Left ventricle myocardium inferior (tissue), 1 donor: ENCODE measurements around the gene SEM1. TPM values are rescaled to one million over a fixed set of nuclear protein-coding genes. Genes with fewer than 3 reads are reported as not detected.
"Not testable (repeated sequence)": the region's sequence is repeated elsewhere in the genome, so short reads cannot be mapped to it uniquely, and the experiment has no call there.

ENCODE experiments used
- DNase-seq: peaks from one replicate; pipeline ENCODE4 v3.0.0-alpha.2; 2020
- H3K27ac ChIP-seq: fragments of 200-600 bp; replicated peaks from 2 replicates; pipeline ENCODE4 v1.8.0; 2021
- H3K27me3 ChIP-seq: fragments of 200-600 bp; 2 replicates; pipeline ENCODE4 v1.8.0; 2021; ENCODE audit warnings: low read depth
- H3K36me3 ChIP-seq: fragments of 200-600 bp; 2 replicates; pipeline ENCODE4 v1.8.0; 2021
- H3K4me1 ChIP-seq: fragments of 200-600 bp; 2 replicates; pipeline ENCODE4 v1.8.0; 2021
- H3K4me3 ChIP-seq: fragments of 200-600 bp; 2 replicates; pipeline ENCODE4 v1.8.0; 2021; ENCODE audit warnings: mild to moderate bottlenecking, moderate library complexity
- H3K9me3 ChIP-seq: fragments of 200-600 bp; replicated peaks from 2 replicates; pipeline ENCODE4 v1.8.0; 2021
- intact Hi-C: fragments of 100-400 bp; cut with micrococcal nuclease; formaldehyde crosslinking; loops from one replicate; pipeline ENCODE4 v1.11.0; 2022
- total RNA-seq: library from RNA; stranded (reverse); fragmentation: NEBNext Ultra II Directional; extraction: Animal tissue kit (Norgen Biotek cat#: 25700); gene quantifications from one replicate; pipeline ENCODE4 v1.2.1, GENCODE V29; 2021
- TF ChIP-seq, protein P1 (sequence below): fragments of 200-600 bp; IDR thresholded peaks from 2 replicates; pipeline ENCODE4 v1.8.0; 2021; ENCODE audit warnings: antibody characterized with exemption, mild to moderate bottlenecking, borderline replicate concordance
- donor health status: DM: no; HTN: yes; CAD: no; lungs with severe emphysema.

SEM1 gene
- total RNA-seq, 1 donor from 2014 or later, result 51.0 TPM

DNA sequence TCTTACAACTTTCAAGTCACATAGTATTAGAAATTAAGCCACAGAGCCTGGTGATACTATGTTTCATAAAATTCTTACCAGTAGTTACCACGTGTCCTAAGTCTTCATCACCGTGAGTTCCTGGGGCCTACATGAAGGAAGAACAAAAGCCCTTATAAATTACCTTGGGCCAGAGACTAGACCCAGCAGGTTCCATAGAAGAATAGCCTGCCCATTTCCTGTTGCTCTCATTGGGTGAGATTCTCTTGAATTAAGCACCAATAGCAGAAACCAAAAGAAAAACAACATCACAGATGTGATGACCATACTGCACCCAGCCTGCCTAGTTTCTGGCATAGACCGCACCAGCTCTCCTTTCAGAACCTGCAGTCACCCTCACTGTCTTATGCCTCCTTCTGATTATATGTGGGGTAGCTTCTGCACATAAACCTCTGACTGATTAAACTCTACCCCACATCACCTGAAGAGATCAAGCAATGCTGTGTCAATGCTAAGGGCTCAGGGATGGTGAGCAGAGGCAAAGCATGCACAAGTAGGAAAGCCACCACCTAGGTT, 18.0 kb upstream of the SEM1 start:
- Histone ChIP-seq H3K36me3 (no peaks in the 10 kb centered on the region), H3K9me3 (no peaks in the 10 kb centered on the region), H3K4me1 (no peaks in the 10 kb centered on the region), H3K27me3 (no peaks in the 10 kb centered on the region), H3K27ac (no peak overlapping the region), H3K4me3 (no peak overlapping the region)
- DNase-seq, result no peak
- TF ChIP-seq, protein P1, sequence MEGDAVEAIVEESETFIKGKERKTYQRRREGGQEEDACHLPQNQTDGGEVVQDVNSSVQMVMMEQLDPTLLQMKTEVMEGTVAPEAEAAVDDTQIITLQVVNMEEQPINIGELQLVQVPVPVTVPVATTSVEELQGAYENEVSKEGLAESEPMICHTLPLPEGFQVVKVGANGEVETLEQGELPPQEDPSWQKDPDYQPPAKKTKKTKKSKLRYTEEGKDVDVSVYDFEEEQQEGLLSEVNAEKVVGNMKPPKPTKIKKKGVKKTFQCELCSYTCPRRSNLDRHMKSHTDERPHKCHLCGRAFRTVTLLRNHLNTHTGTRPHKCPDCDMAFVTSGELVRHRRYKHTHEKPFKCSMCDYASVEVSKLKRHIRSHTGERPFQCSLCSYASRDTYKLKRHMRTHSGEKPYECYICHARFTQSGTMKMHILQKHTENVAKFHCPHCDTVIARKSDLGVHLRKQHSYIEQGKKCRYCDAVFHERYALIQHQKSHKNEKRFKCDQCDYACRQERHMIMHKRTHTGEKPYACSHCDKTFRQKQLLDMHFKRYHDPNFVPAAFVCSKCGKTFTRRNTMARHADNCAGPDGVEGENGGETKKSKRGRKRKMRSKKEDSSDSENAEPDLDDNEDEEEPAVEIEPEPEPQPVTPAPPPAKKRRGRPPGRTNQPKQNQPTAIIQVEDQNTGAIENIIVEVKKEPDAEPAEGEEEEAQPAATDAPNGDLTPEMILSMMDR, result no peak
- intact Hi-C loops, result no loop called here

- TF ChIP-seq, protein P1, result no peak
- intact Hi-C loops, result no loop called here
- Histone ChIP-seq H3K36me3 (no peaks in the 10 kb centered on the region), H3K27ac (no peak overlapping the region), H3K27me3 (peaks cover 21% of the 10 kb centered on the region), H3K4me1 (no peaks in the 10 kb centered on the region), H3K4me3 (no peak overlapping the region), H3K9me3 (no peaks in the 10 kb centered on the region)
- DNase-seq, result no peak
Measured at GRCh38 chr7:96723622-96724021, 14.0 kb upstream of the SEM1 start.

GRCh38 chr7:96722928-96723327, 13.3 kb upstream of the SEM1 start:
- H3K27ac ChIP-seq, intact Hi-C loops, H3K36me3 ChIP-seq, H3K4me3 ChIP-seq, DNase-seq, H3K4me1 ChIP-seq, H3K9me3 ChIP-seq: not testable (repeated sequence)
- H3K27me3 ChIP-seq, result peaks cover 28% of the 10 kb centered on the region

DNA sequence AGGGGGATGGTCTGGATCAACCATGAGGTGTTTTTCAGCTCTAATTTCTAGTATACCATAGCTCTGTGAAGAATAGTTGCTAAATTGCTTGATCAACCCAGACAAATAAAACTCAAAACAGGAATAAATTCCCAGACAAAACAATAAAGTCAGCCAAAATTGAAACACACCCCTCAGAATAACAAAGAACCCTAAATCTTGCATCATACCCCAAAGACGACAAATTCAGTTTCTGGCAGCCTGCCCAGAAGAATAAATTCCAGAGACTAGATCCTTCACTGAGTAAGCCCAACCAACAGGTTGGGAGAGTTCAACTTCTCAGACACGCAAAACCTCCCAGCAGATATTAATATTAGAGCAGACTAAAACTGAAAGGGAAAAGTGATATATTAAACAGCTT, 11.2 kb upstream of the SEM1 start:
- no peak overlapping the region for H3K4me3 ChIP-seq
- no peaks in the 10 kb centered on the region for H3K36me3 ChIP-seq
- peaks cover 48% of the 10 kb centered on the region for H3K27me3 ChIP-seq
- H3K27ac ChIP-seq, result no peak overlapping the region
- TF ChIP-seq, protein P1, result no peak
- H3K4me1 ChIP-seq, result no peaks in the 10 kb centered on the region
- peaks cover 3% of the 10 kb centered on the region for H3K9me3 ChIP-seq
- no peak for DNase-seq
- intact Hi-C loops, result no loop called here

DNA sequence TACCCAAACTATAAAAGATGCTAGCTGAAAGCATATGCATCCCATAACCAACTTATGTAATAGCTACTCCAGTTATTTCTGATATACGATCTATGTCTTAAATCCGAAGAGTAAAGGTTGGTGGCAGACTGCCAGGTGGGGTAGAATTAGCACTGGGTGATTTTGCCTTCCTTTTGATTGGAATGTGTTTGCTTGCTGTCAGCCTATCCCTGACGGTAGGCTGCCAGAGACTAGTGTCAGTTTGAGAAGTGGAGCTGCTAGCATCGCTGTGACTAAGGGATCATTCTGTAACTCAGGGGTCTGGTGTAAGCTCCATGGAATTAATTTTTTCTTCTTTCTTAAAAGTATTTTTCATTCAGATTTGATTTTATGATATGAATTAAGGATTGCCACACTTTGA, 9.5 kb upstream of the SEM1 start:
- intact Hi-C loops, result no loop called here
- Histone ChIP-seq H3K4me3 (no peak overlapping the region), H3K36me3 (no peaks in the 10 kb centered on the region), H3K4me1 (no peaks in the 10 kb centered on the region), H3K27ac (no peak overlapping the region), H3K27me3 (peaks cover 55% of the 10 kb centered on the region), H3K9me3 (peaks cover 3% of the 10 kb centered on the region)
- DNase-seq, result no peak
- TF ChIP-seq, protein P1, result no peak

GRCh38 chr7:96718107-96719003, 8.7 kb upstream of the SEM1 start:
- TF ChIP-seq, protein P1, result no peak
- Histone ChIP-seq H3K27me3 (peaks cover 55% of the 10 kb centered on the region), H3K4me3 (no peak overlapping the region), H3K4me1 (no peaks in the 10 kb centered on the region), H3K9me3 (peaks cover 5% of the 10 kb centered on the region), H3K27ac (no peak overlapping the region), H3K36me3 (no peaks in the 10 kb centered on the region)
- DNase-seq, result no peak
- intact Hi-C loops, result no loop called here
